GM12872 (cell line): Measurements from ENCODE around the gene TNIP3.

ENCODE experiments used
- CTCF ChIP-seq: IDR thresholded peaks from 3 replicates; pipeline ENCODE4 v1.5.1; 2011; ENCODE audit warnings: low read depth, mild to moderate bottlenecking, low read length, moderate library complexity; ENCODE audit not compliant: insufficient read depth

Gene TNIP3

GRCh38 chr4:121154103-121154515, 10.0 kb downstream of the TNIP3 start:
- no peak for TF ChIP-seq CTCF

- TF ChIP-seq CTCF = no peak
Measured at GRCh38 chr4:121151942-121152341, 12.2 kb downstream of the TNIP3 start.

GRCh38 chr4:121150486-121150885, 13.6 kb downstream of the TNIP3 start:
- no peak for TF ChIP-seq CTCF

GRCh38 chr4:121150003-121150402, 14.1 kb downstream of the TNIP3 start:
- TF ChIP-seq CTCF = no peak

- TF ChIP-seq CTCF = no peak
Measured at GRCh38 chr4:121148621-121149020, 15.5 kb downstream of the TNIP3 start.

- TF ChIP-seq CTCF = no peak
Measured at GRCh38 chr4:121148000-121148399, 16.1 kb downstream of the TNIP3 start.

- no peak for TF ChIP-seq CTCF
Measured at GRCh38 chr4:121146530-121146929, 17.6 kb downstream of the TNIP3 start.

GRCh38 chr4:121145430-121145829, 18.7 kb downstream of the TNIP3 start:
- no peak for TF ChIP-seq CTCF
